Measurements from ENCODE around the gene TRIM63. TPM values are rescaled to one million over a fixed set of nuclear protein-coding genes. Genes with fewer than 3 reads are reported as not detected.
A peak's percentile ranks its signal among the peaks of the same experiment; 100 is the strongest.

The TRIM63 gene
- total RNA-seq, 1 experiment from 2014 or later, result not detected

- POLR2A ChIA-PET, result interaction anchor here (0.6 kb wide), 1 partner anchor 12 kb away, joined by 3 read pairs; no protein-coding TSS in a partner anchor
- no peak for TF ChIP-seq CTCF (IDR thresholded peaks at IDR 0.05)
- TF ChIP-seq POLR2AphosphoS5 (IDR thresholded peaks at IDR 0.05; ENCODE audit: low read depth, low read length), result no peak
- ATAC-seq (no peak), DNase-seq (ENCODE audit: low read depth, low spot score) (no peak)
- Histone ChIP-seq H3K27ac (ENCODE audit: low read length) (no peak overlapping the region), H3K36me3 (ENCODE audit: control insufficient read depth, insufficient read depth, low read length) (no peaks in the 10 kb centered on the region), H3K27me3 (ENCODE audit: control insufficient read depth, insufficient read depth, low read length) (no peaks in the 10 kb centered on the region), H3K9me3 (ENCODE audit: control insufficient read depth, insufficient read depth, low read depth, low read length) (no peaks in the 10 kb centered on the region), H3K4me1 (ENCODE audit: control insufficient read depth, insufficient read depth, low read length) (peaks cover 5% of the 10 kb centered on the region; the same call in 1 of the 2 replicates), H3K4me3 (ENCODE audit: low read depth in 2 of 2, low read length in 2 of 2) (no peak overlapping the region)
- CTCF ChIA-PET, result no interaction called here
- in situ Hi-C loops (cut with HindIII; ENCODE audit: low pct_unique_long_range_greater_than_20kb, low sequenced_read_pairs) (no loop called here), intact Hi-C loops (cut with micrococcal nuclease; ENCODE audit: unreplicated experiment) (no loop called here)
- BruUV-seq (replicated peaks), result no TSS peak
Measured at GRCh38 chr1:26023826-26024225, 43.6 kb downstream of the TRIM63 start.

DNA sequence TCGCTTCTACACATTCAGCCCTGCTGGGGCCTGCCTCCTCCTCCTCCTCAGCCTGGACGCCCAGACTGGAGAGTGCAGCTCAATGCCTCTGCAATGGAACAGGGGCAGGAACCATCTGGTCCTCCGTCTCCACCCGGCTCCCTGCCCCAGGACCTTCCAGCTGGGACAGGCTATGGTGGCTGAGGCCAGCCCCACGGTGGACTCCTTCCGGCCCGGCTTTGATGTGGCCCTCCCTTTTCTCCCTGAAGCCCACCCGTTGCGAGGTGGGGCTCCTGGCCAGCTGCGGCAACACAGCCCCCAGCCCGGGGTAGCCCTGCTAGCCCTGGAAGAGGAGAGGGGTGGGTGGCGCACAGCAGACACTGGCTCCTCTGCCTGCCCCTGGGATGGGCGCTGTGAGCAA, 44.4 kb downstream of the TRIM63 start:
- CTCF ChIA-PET, result no interaction called here
- intact Hi-C loops (cut with micrococcal nuclease; ENCODE audit: unreplicated experiment) (no loop called here), in situ Hi-C loops (cut with HindIII; ENCODE audit: low pct_unique_long_range_greater_than_20kb, low sequenced_read_pairs) (no loop called here)
- TF ChIP-seq POLR2AphosphoS5 (IDR thresholded peaks at IDR 0.05; ENCODE audit: low read depth, low read length), result no peak
- TF ChIP-seq SIN3A (IDR thresholded peaks at IDR 0.05; ENCODE audit: borderline replicate concordance, insufficient read depth, low read depth, low read length), result no peak
- no peak for TF ChIP-seq TCF7L2 (IDR thresholded peaks at IDR 0.05; ENCODE audit: low read depth, low read length)
- TF ChIP-seq REST (IDR thresholded peaks at IDR 0.05; ENCODE audit: insufficient read depth in 1 of 2, low read depth in 2 of 2, low read length in 1 of 2), result no peak
- TF ChIP-seq CTCF (IDR thresholded peaks at IDR 0.05), result no peak
- POLR2A ChIA-PET, result no interaction called here
- BruUV-seq (replicated peaks), result no TSS peak
- Histone ChIP-seq H3K27ac (ENCODE audit: low read length) (no peak overlapping the region), H3K4me1 (ENCODE audit: control insufficient read depth, insufficient read depth, low read length) (no peaks in the 10 kb centered on the region), H3K4me3 (ENCODE audit: low read depth in 2 of 2, low read length in 2 of 2) (no peak overlapping the region), H3K36me3 (ENCODE audit: control insufficient read depth, insufficient read depth, low read length) (no peaks in the 10 kb centered on the region), H3K9me3 (ENCODE audit: control insufficient read depth, insufficient read depth, low read depth, low read length) (no peaks in the 10 kb centered on the region), H3K27me3 (ENCODE audit: control insufficient read depth, insufficient read depth, low read length) (no peaks in the 10 kb centered on the region)
- DNase-seq (ENCODE audit: low read depth, low spot score), result no peak
- peak; percentile 43 for ATAC-seq

GRCh38 chr1:26022404-26022779, 45.0 kb downstream of the TRIM63 start:
- in situ Hi-C loops (cut with HindIII; ENCODE audit: low pct_unique_long_range_greater_than_20kb, low sequenced_read_pairs), result no loop called here
- TF ChIP-seq REST (IDR thresholded peaks at IDR 0.05; ENCODE audit: insufficient read depth in 1 of 2, low read depth in 2 of 2, low read length in 1 of 2), result no peak
- TF ChIP-seq CTCF (IDR thresholded peaks at IDR 0.05), result no peak
- TF ChIP-seq SIN3A (IDR thresholded peaks at IDR 0.05; ENCODE audit: borderline replicate concordance, insufficient read depth, low read depth, low read length), result no peak
- TF ChIP-seq TCF7L2 (IDR thresholded peaks at IDR 0.05; ENCODE audit: low read depth, low read length), result no peak
- TF ChIP-seq POLR2AphosphoS5 (IDR thresholded peaks at IDR 0.05; ENCODE audit: low read depth, low read length), result no peak
- ChIA-PET CTCF (no interaction called here), POLR2A (no interaction called here)
- H3K4me3 ChIP-seq (ENCODE audit: low read depth in 2 of 2, low read length in 2 of 2), result no peak overlapping the region
- H3K36me3 ChIP-seq (ENCODE audit: control insufficient read depth, insufficient read depth, low read length), result no peaks in the 10 kb centered on the region
- intact Hi-C loops (cut with micrococcal nuclease; ENCODE audit: unreplicated experiment), result no loop called here
- H3K27ac ChIP-seq (ENCODE audit: low read length), result no peak overlapping the region
- BruUV-seq (replicated peaks), result no TSS peak
- ATAC-seq, result no peak; the same call in 1 of the 2 replicates
- no peaks in the 10 kb centered on the region for H3K4me1 ChIP-seq (ENCODE audit: control insufficient read depth, insufficient read depth, low read length)
- no peaks in the 10 kb centered on the region for H3K9me3 ChIP-seq (ENCODE audit: control insufficient read depth, insufficient read depth, low read depth, low read length)
- DNase-seq (ENCODE audit: low read depth, low spot score), result no peak
- no peaks in the 10 kb centered on the region for H3K27me3 ChIP-seq (ENCODE audit: control insufficient read depth, insufficient read depth, low read length)

Measured in Panc1 (cell line).